HUDEP-2 (cell line): ENCODE data around the gene MMP12.
"Not testable (repeated sequence)": the region's sequence is repeated elsewhere in the genome, so short reads cannot be mapped to it uniquely, and the experiment has no call there.

Experiments used
- DNase-seq, 76 experiments: peaks; one replicate each; lab custom pipeline; 2025; ENCODE audit not compliant: unreplicated experiment in 76 of 76; lab: John Stamatoyannopoulos, UW

The MMP12 gene

GRCh38 chr11:102874852-102875251, at the start of gene MMP12:
TSS of gene MMP12 (minus strand) at chr11:102874982. CDS start at chr11:102874937, 45 bp downstream.
- no peak for DNase-seq

- no peak for DNase-seq
Observed at GRCh38 chr11:102921587-102922220, 46.9 kb upstream of the MMP12 start.

- DNase-seq = no peak
Observed at GRCh38 chr11:102920118-102920684, 45.4 kb upstream of the MMP12 start.

- no peak for DNase-seq
Observed at GRCh38 chr11:102915044-102915375, 40.2 kb upstream of the MMP12 start.

- peak in 10 of 76 experiments; percentile 1 to 24 (median 12) for DNase-seq
Observed at GRCh38 chr11:102914238-102915043, 39.7 kb upstream of the MMP12 start.

- no peak for DNase-seq
Observed at GRCh38 chr11:102912482-102912830, 37.7 kb upstream of the MMP12 start.

- no peak for DNase-seq
Observed at GRCh38 chr11:102911758-102912481, 37.1 kb upstream of the MMP12 start.

GRCh38 chr11:102905848-102906247, 31.1 kb upstream of the MMP12 start:
- not testable (repeated sequence) for DNase-seq

GRCh38 chr11:102903895-102904294, 29.1 kb upstream of the MMP12 start:
- not testable (repeated sequence) for DNase-seq

GRCh38 chr11:102900346-102900745, 25.6 kb upstream of the MMP12 start:
- DNase-seq = no peak

GRCh38 chr11:102891736-102892135, 17.0 kb upstream of the MMP12 start:
- no peak for DNase-seq

- DNase-seq = no peak
Observed at GRCh38 chr11:102886999-102887398, 12.2 kb upstream of the MMP12 start.

- DNase-seq = no peak
Observed at GRCh38 chr11:102883141-102883540, 8.4 kb upstream of the MMP12 start.

GRCh38 chr11:102882389-102883024, 7.7 kb upstream of the MMP12 start:
- no peak for DNase-seq

GRCh38 chr11:102879801-102880200, 5.0 kb upstream of the MMP12 start:
- no peak for DNase-seq

GRCh38 chr11:102878595-102878994, 3.8 kb upstream of the MMP12 start:
- no peak for DNase-seq

GRCh38 chr11:102869354-102869964, 5.3 kb downstream of the MMP12 start:
- not testable (repeated sequence) for DNase-seq

- DNase-seq = no peak
Observed at GRCh38 chr11:102868339-102868738, 6.4 kb downstream of the MMP12 start.

GRCh38 chr11:102864724-102865123, 10.1 kb downstream of the MMP12 start:
- DNase-seq = no peak

- DNase-seq = no peak
Observed at GRCh38 chr11:102853956-102854355, 20.8 kb downstream of the MMP12 start.
